Activated CD4-positive, alpha-beta T cell treated with anti-CD3 and anti-CD28 coated beads, Interleukin-2, amount 50 U/mL, for 16 hours (primary cell): Measurements from ENCODE around the gene ERICH6.

Experiments used
- DNase-seq: peaks from one replicate; pipeline ENCODE4 v3.0.0-alpha.2; 2020

Gene ERICH6

GRCh38 chr3:150703756-150704344, at the start of gene ERICH6:
ERICH6 (minus strand) TSS chr3:150703920; CDS start chr3:150703898, 22 bp downstream.
- DNase-seq: peak; percentile 93

GRCh38 chr3:150751781-150752263, 48.1 kb upstream of the ERICH6 start:
- DNase-seq: no peak

GRCh38 chr3:150749255-150749654, 45.5 kb upstream of the ERICH6 start:
- DNase-seq: no peak

- DNase-seq: no peak
Measured at GRCh38 chr3:150748684-150749047, 44.9 kb upstream of the ERICH6 start.

- no peak for DNase-seq
Measured at GRCh38 chr3:150747886-150748683, 44.4 kb upstream of the ERICH6 start.

- no peak for DNase-seq
Measured at GRCh38 chr3:150746791-150747590, 43.3 kb upstream of the ERICH6 start.

- DNase-seq: no peak
Measured at GRCh38 chr3:150745832-150746231, 42.1 kb upstream of the ERICH6 start.

- no peak for DNase-seq
Measured at GRCh38 chr3:150744919-150745211, 41.1 kb upstream of the ERICH6 start.

GRCh38 chr3:150744041-150744918, 40.6 kb upstream of the ERICH6 start:
- DNase-seq: no peak

GRCh38 chr3:150743508-150743907, 39.8 kb upstream of the ERICH6 start:
- no peak for DNase-seq

- DNase-seq: no peak
Measured at GRCh38 chr3:150742679-150743078, 39.0 kb upstream of the ERICH6 start.

- no peak for DNase-seq
Measured at GRCh38 chr3:150742141-150742523, 38.4 kb upstream of the ERICH6 start.

GRCh38 chr3:150741497-150742140, 37.9 kb upstream of the ERICH6 start:
- no peak for DNase-seq

- DNase-seq: peak; percentile 57
Measured at GRCh38 chr3:150740733-150741496, 37.2 kb upstream of the ERICH6 start.

- DNase-seq: peak; percentile 64
Measured at GRCh38 chr3:150739877-150740645, 36.3 kb upstream of the ERICH6 start.

GRCh38 chr3:150739200-150739863, 35.6 kb upstream of the ERICH6 start:
- DNase-seq: no peak

GRCh38 chr3:150738688-150739087, 35.0 kb upstream of the ERICH6 start:
- no peak for DNase-seq

GRCh38 chr3:150737874-150738679, 34.4 kb upstream of the ERICH6 start:
- peak; percentile 73 for DNase-seq
